AG04450 (cell line): ENCODE results near the gene SPDYE5. TPM values are rescaled to one million over a fixed set of nuclear protein-coding genes. Genes with fewer than 3 reads are reported as not detected.

Experiments
- CTCF ChIA-PET: fragments of 300-600, 350-600 bp; formaldehyde crosslinking; extraction: SDS; loops from one replicate; lab custom pipeline; 2022; ENCODE audit warnings: antibody characterized with exemption, inconsistent platforms; lab: Charles Lee
- POLR2A ChIA-PET: fragments of 350-600 bp; formaldehyde crosslinking; extraction: SDS; loops from one replicate; lab custom pipeline; 2021; ENCODE audit warnings: antibody characterized with exemption, inconsistent platforms; lab: Yijun Ruan, JAX
- DNase-seq: peaks from one replicate; pipeline ENCODE4 v3.0.0-alpha.2; 2011; ENCODE audit warnings: low read depth, low spot score
- H3K27ac ChIP-seq: one replicate; pipeline ENCODE4 v1.5.1; 2012; ENCODE audit warnings: low read depth, low read length, control low read depth
- H3K27me3 ChIP-seq: one replicate; pipeline ENCODE4 v1.6.0; 2012; ENCODE audit warnings: low read length; ENCODE audit not compliant: control insufficient read depth, insufficient read depth
- H3K4me3 ChIP-seq: 2 replicates; pipeline ENCODE4 v1.5.1; 2011; ENCODE audit warnings: mild to moderate bottlenecking, low read depth, low read length, control low read depth
- H3K9me3 ChIP-seq: 2 replicates; pipeline ENCODE4 v1.5.1; 2012; ENCODE audit warnings: low read length; ENCODE audit not compliant: control insufficient read depth, insufficient read depth
- CTCF ChIP-seq: IDR thresholded peaks from 2 replicates; pipeline ENCODE4 v1.5.1; 2011; ENCODE audit warnings: low read depth, low read length, control low read depth, inconsistent platforms
- polyA plus RNA-seq: library from polyadenylated mRNA; depleted of rRNA; stranded (reverse); fragments of >200 nt; gene quantifications from 2 replicates; pipeline ENCODE4 v1.2.3, GENCODE V29; 2011; rRNA removed
- small RNA-seq: library from RNA; depleted of rRNA; stranded (forward); fragments of <200 nt; gene quantifications from one replicate; pipeline ENCODE3, GENCODE V24; 2012; ENCODE audit warnings: low read depth; ENCODE audit not compliant: insufficient read length

Gene SPDYE5
- polyA plus RNA-seq, 1 experiment, result not detected

GRCh38 chr7:75546237-75547015 lies 54.3 kb downstream of the SPDYE5 start:
- Histone ChIP-seq H3K4me3 (no peak overlapping the region), H3K27ac (no peak overlapping the region), H3K9me3 (no peaks in the 10 kb centered on the region), H3K27me3 (no peaks in the 10 kb centered on the region)
- no peak for TF ChIP-seq CTCF
- DNase-seq, result no peak
- POLR2A ChIA-PET, result no interaction called here
- CTCF ChIA-PET, result no interaction called here

Small RNAs within 50 kb of the gene (small RNA-seq; reads per million reads assigned to genes)
- gene AC211429.1, result not detected
- gene RF00019, result not detected

Other genes with a start within 250 kb of the SPDYE5 start
- 0.12 and 0.15 TPM in 2 replicates for gene TRIM73, start 96.7 kb upstream of the SPDYE5 start, polyA plus RNA-seq
- gene POM121C, start 6.0 kb upstream of the SPDYE5 start, polyA plus RNA-seq, result 7.4 and 9.3 TPM in 2 replicates
- gene HIP1, start 246.6 kb downstream of the SPDYE5 start, polyA plus RNA-seq, result 13.7 and 15.0 TPM in 2 replicates